ENCODE results near the gene LILRB2.
"Not testable (repeated sequence)": the region's sequence is repeated elsewhere in the genome, so short reads cannot be mapped to it uniquely, and the experiment has no call there.

The LILRB2 gene

DNA sequence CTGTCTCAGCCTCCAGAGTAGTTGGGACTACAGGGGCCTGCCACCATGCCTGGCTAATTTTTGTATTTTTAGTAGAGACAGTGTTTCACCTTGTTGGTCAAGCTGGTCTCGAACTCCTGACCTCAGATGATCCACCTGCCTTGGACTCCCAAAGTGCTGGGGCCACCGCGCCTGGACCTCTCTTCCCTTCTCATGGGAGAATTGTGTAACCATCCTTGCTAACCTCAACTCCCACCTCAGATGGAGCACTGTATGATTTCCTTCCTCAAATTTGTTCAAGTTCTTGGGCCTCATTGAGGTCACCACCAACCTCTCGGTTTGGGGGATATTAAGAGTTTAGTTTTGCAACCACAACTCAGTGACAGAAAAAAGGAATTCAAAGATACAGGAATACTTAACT lies 21.3 kb upstream of the LILRB2 start:
- no peak for DNase-seq

DNA sequence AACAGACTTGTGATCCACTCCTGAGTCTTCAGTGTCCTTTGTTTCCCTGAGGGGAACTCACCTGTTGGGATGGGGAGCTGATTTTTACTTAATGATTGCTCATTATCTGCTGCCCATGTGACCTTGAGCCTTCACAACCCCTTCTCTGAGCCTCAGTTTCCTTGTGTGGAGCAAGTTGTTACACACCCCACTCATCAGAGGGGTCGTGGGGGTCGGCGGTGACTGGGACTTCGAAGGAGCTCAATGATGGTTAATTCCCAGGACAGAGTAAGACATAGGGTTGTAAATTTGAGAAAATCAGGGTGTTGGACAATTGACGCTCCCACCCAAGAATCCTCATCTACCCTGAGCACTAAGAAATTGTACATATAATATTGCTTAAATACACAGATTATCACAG lies 18.6 kb upstream of the LILRB2 start:
- DNase-seq: no peak

DNA sequence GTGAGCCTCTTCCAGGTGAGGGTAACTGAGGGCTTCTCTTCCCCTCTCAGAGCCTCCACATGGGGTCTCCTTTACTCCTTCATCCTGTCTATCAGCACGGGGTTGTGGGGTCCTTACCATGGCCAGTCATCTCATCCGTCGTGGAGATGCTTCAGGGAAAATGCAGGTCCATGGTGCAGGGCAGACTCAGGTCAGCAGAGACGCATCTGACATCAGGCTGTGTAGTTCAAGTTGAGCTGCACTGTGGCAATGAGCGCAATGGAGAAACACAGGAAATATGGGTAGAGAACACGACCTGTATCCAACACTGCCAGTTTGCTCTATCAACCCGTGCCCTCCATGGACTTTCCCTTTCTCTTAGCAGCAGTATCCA lies 18.2 kb upstream of the LILRB2 start:
- DNase-seq: no peak

DNA sequence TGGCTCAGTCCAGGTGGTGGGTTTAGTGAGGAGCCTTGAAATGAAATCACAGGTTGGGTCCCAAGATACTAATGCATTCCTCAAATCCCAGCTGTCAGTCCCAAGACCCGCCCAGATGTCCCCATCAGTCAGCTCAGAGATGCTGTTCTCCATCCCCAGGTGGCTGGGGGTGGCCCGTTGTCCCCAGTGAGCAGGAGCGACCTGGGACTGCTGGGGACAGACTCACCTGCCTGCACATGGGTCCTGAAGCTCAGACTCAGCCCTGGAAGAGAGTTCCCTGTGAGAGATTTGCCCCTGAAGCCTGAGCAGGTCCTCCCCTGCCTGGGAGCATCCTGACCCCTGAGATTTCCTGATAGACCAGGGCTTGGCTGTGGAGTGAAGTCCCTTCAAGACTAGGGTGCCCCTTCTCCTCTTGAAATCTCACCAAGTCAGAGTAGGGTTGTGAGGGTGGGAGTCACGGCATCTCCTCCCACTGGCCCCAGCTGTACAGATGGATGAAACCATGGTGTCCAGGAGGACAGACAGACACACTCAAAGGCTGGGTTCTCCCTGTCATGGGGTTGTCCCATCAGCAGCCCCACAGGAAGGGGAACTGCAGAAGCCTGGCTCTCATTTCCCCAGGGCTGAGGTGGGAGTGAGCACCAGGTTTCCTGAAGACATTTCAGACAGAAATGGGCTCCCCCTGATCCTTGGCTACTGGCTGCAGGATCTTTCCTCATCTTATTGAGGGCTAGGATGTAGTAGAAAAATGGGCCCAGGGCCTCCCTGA lies 17.6 kb upstream of the LILRB2 start:
- no peak for DNase-seq

DNA sequence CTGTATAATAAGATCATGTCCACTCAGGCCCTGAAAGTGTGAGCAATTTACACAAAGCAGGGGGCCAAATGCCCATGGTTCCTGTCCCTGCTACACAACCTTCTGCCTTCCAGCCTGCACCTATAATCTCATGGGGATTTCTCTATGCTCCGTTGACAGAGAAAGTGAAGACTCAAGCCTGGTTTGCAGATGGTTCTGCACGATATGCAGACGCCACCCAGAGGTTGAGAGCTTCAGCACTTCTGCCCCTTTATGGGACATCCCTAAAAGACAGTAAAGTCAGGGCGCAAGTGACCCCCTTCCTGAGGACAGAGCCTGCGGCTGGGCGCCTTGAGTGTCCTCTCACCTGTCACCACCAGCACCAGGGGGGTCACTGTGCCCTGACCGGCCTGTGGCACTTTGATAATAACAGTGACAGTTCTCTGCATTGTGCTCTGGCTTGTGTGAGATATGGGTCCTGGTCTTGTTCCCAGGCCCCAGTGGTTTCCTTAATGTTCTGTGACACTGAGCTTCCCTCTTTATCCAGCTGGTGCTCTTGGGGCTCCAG lies 16.9 kb upstream of the LILRB2 start:
- DNase-seq: no peak

DNA sequence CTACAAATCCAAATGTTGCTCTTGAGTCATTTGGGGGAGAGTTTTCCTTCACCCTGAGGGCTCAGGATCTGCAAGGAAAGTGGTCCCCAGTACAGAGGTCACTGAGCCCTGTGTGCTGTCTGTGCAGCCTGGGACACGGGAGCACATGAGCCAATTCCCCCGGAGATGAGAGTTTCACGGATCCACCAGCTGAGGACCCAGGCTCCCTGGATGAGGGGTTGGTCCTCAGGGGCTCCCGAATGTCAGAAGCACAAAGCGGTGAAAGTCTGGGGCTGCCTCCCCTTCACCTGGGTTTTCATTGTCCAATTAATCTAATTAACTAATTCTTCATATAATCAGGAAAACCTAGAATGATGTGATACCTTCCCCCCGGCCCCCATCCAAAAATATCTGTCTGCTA lies 13.6 kb upstream of the LILRB2 start:
- DNase-seq: no peak

DNA sequence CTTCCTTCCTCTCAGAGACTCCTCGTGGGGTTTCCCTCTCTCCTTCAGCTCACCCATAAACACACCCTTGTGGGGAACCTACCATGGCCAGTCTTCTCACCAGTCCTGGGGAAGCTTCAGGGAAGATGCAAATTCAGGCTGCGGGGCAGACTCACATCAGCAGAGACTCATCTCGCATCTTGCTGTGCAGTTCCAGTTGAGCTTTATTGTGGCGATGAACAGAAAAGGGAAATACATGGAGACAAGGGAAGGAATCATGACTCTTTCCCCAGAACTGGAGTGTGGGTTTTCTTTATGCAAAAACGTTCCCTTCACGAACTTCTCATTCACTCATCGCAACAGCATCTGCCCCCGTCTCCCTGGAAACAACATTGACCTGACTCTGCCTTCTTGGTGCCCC lies 8.2 kb upstream of the LILRB2 start:
- not testable (repeated sequence) for DNase-seq

DNA sequence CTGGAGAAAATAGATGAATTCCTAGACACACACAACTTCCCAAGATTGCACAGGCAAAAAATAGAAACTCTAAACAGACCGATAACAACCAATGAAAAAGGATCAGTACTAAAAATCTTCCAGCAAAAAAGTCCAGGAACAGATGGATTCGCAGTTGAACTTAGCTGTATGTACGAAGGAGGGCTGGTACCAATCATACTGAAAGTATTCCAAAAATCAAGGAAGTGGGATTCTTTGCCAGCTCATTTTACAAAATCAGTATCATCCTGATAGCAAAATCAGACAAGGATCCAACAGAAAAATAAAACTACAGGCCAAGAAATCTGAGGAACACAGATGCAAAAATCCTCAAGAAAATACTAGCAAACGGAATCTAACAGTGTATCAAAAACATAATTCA lies 6.5 kb upstream of the LILRB2 start:
- DNase-seq: no peak

DNA sequence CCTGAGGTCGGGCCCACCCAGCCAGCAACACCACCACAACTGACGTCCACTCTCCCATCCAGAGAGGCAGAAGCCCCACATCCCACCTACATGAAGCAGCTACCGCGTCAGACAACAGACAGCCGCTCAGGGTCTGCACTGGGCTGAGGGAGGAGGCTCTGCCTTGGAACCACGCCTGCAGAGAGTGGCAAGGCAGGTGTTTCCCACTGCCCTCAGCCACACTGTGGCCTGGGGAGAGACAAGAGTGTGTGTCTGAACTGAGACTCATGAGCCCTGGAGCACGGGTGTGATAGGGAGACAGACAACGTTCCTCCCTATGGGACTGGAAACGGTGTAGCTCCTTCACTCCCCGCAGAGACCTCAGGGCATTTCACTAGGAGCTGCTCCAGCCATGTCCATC lies 5.4 kb upstream of the LILRB2 start:
- not testable (repeated sequence) for DNase-seq

DNA sequence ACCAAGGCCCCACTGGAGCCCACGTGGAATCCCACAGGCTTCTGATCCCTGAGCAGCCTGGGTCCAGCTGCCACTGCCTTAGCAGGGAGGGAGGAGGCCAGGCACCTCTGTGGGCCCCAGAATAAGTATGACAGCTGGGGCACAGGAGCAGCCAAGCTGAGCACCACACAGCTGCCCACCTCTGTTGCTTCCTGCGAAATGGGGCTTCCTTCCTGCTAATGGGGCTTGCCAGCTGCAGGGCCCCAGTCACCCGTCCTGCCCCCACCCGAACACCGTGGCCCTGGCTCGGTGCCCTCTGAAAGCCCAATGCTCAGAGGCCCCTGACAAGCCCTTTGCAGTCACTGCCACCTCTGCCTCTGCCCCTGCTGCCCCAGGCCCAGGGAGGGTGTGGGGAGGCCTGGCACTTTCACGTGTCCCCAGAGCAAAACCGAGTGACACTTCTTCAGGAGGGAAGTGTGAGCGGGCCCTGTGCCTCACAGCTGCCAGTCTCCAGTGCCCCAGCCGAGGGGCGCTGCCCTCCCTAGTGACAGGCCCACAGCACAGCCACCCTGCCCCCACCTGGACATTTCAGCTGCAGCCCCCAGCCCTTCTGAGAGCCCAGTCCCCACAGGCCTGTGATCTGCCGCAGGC lies 4.6 kb upstream of the LILRB2 start:
- DNase-seq: not testable (repeated sequence)

DNA sequence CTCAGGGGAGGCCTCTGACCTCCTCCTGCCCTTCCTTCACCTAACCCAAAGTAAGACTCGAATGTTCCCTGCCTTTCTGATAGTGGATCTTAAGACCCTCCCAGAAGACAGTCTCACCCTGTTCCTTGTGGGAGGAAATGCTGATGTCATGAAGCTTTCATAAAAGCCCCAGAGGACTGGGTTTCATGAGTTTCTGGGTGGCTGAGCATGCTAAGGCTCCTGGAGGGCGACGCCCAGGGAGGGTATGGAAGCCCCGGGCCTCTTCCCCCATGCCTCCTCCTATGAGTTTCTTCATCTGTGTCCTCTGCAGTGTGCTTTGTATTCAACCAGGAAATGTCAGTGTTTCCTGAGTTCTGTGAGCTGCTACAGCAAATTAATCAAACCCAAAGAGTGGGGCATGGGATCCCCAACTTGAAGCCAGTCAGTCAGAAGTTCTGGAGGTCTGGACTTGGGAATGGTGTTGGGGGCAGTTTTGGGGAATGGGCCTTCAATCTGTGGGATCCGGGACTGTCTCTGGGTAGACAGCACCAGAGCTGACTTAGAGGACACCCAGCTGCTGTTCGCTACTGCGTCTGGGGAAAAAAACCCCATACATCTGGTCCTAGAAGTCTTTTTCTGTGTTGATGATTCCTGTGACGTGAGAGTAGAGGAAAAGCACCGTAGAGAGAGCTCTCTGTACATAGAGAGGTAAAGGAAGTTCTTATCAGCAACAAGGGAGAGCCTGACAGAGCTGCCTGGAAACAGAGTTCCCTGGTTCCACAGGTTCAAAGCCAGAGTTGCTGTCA lies 2.0 kb upstream of the LILRB2 start:
- no peak for DNase-seq

DNA sequence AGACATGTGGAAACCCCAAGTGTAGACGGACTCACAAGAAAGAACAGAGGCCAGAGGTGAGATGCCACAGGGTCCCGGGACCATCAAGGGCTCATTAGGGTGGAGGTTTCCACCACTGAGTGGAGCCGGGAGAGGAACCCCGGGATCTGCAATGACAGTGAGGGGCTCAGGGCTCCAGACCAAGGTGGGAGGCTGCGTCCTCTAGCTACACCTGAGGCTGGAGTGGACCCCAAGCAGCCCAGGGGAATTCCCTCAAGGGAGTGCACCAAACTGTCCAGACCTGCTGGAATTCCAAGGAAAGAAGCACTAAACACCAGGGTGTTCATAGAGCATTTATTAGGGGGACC lies 792 bp upstream of the LILRB2 start:
- not testable (repeated sequence) for DNase-seq

DNA sequence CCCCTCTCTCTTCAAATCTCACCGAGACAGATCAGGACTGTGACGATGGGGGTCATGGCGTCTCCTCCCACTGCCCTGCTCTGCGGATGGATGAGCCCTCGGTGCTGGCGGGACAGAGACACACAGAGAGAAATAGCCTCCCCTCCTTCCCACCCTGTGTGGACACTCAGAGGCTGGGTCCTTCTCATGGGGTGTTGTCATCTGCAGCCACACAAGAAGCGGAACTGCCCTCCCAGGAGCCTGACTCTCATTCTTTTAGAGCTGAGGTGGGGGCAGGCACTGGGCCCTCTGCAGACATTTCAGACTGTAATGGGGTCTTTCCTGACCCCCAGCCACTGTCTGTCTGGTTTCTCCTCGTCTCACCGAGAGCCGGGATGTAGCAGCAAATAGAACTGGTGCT lies 469 bp downstream of the LILRB2 start:
- peak in 2 of 14 donors; percentile 6 to 33 for DNase-seq

DNA sequence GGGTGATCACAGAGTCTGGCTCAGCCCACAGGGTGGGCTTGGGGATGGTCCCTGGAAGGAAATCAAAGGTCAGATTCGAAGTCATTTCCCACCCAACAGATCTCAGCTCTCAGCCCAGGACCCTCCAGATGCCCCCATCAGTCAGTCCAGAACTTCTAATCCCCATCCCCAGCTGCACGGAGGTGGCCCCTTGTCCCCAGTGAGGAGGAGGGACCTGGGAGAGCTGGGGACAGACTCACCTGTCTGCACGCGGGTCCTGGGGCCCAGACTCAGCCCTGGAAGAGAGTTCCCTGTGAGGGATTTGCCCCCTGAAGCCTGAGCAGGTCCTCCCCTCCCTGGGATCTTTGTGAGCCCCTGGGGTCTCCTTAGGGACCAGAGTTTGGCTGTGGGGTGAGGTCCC lies 885 bp downstream of the LILRB2 start:
- not testable (repeated sequence) for DNase-seq

DNA sequence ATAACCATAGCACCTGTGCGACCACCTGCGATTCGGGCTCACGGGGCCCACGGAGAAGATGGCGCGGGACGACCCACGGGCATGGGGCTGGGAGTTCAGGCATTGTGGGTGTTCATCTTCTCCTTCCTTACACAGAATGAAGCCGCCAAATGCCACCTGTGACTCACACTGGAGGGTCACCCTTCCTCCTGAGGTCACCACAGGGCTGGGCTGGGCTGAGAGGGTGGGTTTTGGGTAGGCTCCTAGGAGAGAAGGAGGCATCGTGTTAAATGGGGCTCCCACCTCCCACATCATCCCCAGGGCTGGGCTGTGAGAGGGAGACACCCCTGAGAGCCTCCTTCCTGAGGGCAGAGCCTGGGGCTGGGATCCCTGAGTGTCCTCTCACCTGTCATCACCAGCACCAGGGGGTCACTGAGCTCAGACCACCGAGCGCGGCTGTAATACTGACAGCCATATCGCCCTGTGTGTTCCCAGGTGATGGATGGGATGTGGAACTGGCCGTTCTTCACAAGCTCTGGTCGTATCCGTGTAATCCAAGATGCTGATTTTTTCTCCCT lies 1.4 kb downstream of the LILRB2 start:
- no peak for DNase-seq

DNA sequence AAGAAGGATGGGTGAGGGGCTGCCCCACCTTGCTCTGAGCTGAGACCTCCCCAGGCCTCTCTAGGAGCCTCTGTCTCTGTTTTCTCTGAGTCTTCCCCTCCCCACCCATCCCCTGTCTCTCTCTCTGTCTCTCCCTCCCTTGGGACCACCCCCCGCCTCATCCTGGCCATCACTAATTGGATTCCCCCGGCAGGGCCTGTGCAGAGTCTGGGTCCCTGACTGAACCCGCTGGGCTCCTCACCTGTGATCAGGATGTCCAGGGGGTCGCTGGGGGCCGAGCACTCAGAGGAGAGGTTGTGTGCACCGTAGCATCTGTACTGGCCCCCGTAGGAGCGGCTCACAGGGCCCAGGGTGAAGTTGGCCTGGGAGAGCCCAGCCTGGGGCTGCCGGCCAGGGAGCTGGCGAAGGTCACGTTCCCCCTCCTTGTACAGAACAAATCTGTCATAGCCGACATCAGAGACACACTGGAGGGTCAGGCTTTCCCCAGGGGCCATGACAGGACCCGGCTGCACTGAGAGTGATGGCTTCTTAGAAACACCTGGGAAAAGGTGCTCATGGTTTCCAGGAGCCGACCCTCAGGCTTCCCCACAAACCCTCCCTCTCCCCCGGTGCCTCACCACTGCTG lies 2.2 kb downstream of the LILRB2 start:
- not testable (repeated sequence) for DNase-seq

DNA sequence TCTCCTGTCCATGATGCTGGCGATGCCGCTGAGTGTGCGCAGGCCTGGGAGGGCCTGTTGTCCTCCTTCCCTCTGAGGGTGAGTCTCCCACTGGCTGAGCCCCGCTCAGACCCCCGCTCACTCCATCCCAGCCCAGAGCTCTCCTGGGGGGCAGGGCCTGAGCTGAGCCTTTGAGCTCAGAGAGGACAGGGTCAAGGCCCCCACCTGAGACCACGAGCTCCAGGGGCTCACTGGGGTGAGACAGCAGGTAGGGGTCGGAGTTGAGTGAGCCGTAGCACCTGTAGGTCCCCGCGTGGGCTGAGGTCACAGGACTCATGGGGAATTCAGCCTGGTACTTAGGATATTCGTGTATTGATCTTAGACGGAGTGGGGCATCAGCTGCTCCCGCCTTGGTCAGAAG lies 2.9 kb downstream of the LILRB2 start:
- DNase-seq: not testable (repeated sequence)

DNA sequence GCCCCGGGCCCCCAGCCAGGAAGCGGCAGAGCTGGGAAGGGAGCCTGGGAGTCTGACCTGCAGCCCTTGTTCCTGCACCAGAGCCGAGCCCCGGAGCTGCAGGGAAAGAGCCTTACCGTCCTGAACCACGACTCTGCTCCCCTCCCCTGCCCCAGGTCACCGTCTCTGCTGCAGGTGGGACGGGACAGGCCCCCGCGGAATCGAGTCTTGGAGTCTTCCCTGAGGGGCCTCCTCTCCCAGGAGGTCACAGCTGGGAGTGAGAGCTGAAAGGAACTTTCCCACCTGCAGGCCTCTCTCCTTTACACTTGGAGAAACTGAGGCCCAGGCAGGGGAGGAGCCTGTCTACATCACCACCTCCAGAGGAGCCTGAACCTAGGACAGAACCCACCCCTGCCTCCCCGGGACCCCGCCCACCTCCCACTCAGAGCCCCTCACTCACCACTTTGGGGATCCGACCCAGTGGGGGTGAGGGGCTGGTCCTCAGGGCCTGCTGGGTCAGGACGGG lies 3.7 kb downstream of the LILRB2 start:
- not testable (repeated sequence) for DNase-seq

DNA sequence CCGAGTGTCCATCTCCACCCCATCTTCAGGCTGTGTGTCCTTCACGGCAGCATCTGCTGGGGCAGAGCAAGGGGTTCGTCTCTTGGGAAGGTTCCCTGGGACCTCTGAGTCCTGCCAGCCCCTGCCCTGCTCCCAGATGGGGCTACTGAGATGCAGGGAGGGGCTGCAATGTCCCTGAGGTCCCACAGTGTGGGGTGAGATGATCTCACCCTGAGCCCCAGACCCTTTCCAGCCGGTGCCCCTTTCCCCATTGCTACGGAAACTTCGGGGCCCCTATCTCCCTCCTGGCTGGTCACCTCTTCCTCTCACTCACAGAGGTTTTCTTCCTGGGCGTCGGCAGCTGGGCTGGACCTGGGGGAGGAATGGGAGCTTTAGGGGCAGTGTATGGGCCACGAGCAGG lies 5.0 kb downstream of the LILRB2 start:
- DNase-seq: no peak

DNA sequence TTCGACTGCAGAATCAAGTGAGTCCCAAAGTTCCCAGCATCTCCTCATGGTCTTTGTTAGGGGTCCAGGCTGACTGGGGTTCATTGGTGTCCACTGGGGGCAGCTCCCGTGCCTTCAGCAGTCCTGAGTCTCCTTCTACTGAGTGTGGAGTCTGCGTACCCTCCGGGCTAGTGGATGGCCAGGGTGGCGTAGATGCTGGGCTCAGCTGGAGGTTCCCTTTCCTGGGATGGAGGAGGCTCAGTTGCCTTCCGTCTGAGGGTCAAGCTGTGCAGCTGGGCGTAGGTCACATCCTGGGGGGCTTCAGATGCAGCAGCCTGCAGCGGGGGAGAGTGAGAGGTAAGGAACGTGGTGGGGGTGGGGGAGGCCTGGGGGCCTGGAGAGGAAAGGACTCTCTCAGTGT lies 6.4 kb downstream of the LILRB2 start:
- not testable (repeated sequence) for DNase-seq

DNA sequence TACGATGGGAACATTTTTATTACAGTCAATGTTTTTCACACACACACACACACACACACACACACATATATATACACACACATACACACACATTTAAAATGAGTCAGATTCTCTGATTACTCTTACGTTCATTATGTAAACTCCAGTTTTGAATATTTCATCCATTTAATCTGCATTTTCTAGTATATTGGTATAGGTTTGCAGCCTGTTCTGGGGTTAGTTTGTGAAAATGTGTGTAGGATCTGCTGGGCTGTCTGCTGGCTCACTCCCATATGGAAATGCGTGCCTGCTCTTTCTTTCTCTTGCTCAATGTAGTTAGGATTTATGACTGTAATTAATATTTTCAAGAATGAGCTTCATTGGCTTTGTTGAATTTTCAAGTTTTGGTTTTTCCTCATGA lies 7.1 kb downstream of the LILRB2 start:
- no peak for DNase-seq

DNA sequence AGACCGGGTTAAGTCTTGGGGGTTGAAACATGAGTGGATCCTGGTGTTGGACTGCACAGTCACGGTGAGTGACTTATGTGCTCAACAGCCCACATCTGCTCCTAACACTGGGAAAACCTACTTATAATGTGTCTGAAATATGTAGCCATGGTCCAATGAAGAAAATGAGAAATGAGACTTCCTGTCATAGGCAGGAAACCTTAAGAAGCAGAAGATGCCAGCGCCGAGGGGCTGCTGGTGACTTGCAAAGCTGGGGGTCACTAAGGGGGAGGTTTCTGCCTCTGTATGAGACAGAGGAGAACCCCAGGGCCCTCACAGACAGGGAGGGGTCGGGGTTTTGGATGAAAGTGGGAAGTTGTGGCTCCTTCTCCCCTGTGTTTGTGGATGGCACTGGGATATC lies 8.7 kb downstream of the LILRB2 start:
- not testable (repeated sequence) for DNase-seq

Measured in C1 segment of cervical spinal cord (tissue), 14 donors.